ENCODE measurements around the gene FSTL3. TPM values are rescaled to one million over a fixed set of nuclear protein-coding genes. Genes with fewer than 3 reads are reported as not detected.
"Not testable (repeated sequence)": the region's sequence is repeated elsewhere in the genome, so short reads cannot be mapped to it uniquely, and the experiment has no call there.

Gene FSTL3
- 49.2 and 83.1 TPM in 2 replicates for total RNA-seq

DNA sequence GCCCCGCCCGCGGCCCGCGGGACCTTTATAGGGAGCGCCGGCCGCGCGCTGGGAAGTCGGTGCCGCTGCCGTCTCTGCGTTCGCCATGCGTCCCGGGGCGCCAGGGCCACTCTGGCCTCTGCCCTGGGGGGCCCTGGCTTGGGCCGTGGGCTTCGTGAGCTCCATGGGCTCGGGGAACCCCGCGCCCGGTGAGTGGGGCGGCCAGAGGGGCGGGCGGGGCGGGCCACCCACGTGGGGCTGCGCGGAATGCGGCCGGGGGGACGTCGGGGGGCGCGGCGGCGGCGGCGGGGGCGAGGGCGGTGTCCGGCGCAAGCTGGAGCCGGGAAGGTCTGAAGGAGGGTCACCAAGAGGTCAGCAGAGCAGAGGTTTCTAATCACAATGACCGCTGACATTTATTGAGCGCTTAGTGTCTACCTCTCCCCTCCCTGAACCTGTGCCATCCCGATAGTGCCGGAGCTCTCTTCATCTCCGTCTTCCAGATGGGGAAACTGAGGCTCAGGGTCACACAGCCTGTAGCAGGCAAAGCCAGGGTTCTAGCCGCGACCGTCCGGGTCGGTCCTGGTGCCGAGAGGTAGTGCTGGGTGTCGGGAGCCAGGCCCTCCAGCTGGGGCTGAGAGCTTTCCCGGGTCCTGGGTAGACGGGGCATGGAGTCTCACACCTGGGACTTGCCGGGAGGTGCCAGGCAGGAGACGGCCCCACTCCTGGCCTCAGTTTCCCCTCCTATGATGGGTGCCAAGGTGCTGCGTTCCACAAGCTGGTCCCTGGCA lies at the start of gene FSTL3:
TSS of gene FSTL3 (plus strand) at position 54 of the 767 bp plus-strand sequence. CDS start at position 86, 32 bp downstream.
- peak; percentile 60 for DNase-seq (ENCODE audit: low read depth)
- TF ChIP-seq, protein P1, sequence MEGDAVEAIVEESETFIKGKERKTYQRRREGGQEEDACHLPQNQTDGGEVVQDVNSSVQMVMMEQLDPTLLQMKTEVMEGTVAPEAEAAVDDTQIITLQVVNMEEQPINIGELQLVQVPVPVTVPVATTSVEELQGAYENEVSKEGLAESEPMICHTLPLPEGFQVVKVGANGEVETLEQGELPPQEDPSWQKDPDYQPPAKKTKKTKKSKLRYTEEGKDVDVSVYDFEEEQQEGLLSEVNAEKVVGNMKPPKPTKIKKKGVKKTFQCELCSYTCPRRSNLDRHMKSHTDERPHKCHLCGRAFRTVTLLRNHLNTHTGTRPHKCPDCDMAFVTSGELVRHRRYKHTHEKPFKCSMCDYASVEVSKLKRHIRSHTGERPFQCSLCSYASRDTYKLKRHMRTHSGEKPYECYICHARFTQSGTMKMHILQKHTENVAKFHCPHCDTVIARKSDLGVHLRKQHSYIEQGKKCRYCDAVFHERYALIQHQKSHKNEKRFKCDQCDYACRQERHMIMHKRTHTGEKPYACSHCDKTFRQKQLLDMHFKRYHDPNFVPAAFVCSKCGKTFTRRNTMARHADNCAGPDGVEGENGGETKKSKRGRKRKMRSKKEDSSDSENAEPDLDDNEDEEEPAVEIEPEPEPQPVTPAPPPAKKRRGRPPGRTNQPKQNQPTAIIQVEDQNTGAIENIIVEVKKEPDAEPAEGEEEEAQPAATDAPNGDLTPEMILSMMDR (IDR thresholded peaks at IDR 0.05; ENCODE audit: insufficient read depth, low read depth, low read length): no peak

GRCh38 chr19:626566-626965 lies 49.6 kb upstream of the FSTL3 start:
- H3K4me3 ChIP-seq (ENCODE audit: low read depth, low read length): not testable (repeated sequence)
- peak; percentile 48 for DNase-seq (ENCODE audit: low read depth)

More for the DNA sequence above, at the start of gene FSTL3:
- peak within 1 kb of the TSS; percentile 63 for H3K4me3 ChIP-seq (ENCODE audit: low read depth, low read length)

- TF ChIP-seq, protein P1 (IDR thresholded peaks at IDR 0.05; ENCODE audit: insufficient read depth, low read depth, low read length): peak; percentile 48
- no peak overlapping the region for H3K4me3 ChIP-seq (ENCODE audit: low read depth, low read length)
- no peak for DNase-seq (ENCODE audit: low read depth)
Measured at GRCh38 chr19:628168-628567, 48.0 kb upstream of the FSTL3 start.

- H3K4me3 ChIP-seq (ENCODE audit: low read depth, low read length); DNase-seq (ENCODE audit: low read depth): not testable (repeated sequence)
Measured at GRCh38 chr19:629515-629914, 46.7 kb upstream of the FSTL3 start.

- DNase-seq (ENCODE audit: low read depth): no peak
- H3K4me3 ChIP-seq (ENCODE audit: low read depth, low read length): no peak overlapping the region
- TF ChIP-seq, protein P1 (IDR thresholded peaks at IDR 0.05; ENCODE audit: insufficient read depth, low read depth, low read length): no peak
Measured at GRCh38 chr19:629961-630714, 46.1 kb upstream of the FSTL3 start.

GRCh38 chr19:632579-633067 lies 43.6 kb upstream of the FSTL3 start:
- DNase-seq (ENCODE audit: low read depth): peak; percentile 54
- TF ChIP-seq, protein P1 (IDR thresholded peaks at IDR 0.05; ENCODE audit: insufficient read depth, low read depth, low read length): no peak
- peak overlapping the region; percentile 84 for H3K4me3 ChIP-seq (ENCODE audit: low read depth, low read length)

- peak; percentile 98 for DNase-seq (ENCODE audit: low read depth)
- TF ChIP-seq, protein P1 (IDR thresholded peaks at IDR 0.05; ENCODE audit: insufficient read depth, low read depth, low read length): no peak
Measured at GRCh38 chr19:633068-633785, 43.0 kb upstream of the FSTL3 start, which contains the start of gene POLRMT. Gene POLRMT, minus strand, starts transcription at chr19:633537. Its CDS starts 25 bp downstream, at chr19:633512.

More at GRCh38 chr19:633068-633785, 43.0 kb upstream of the FSTL3 start, which contains the start of gene POLRMT:
- peak within 1 kb of the TSS; percentile 90 for H3K4me3 ChIP-seq (ENCODE audit: low read depth, low read length)
